Measurements from ENCODE around the gene ZDHHC24.

The ZDHHC24 gene

DNA sequence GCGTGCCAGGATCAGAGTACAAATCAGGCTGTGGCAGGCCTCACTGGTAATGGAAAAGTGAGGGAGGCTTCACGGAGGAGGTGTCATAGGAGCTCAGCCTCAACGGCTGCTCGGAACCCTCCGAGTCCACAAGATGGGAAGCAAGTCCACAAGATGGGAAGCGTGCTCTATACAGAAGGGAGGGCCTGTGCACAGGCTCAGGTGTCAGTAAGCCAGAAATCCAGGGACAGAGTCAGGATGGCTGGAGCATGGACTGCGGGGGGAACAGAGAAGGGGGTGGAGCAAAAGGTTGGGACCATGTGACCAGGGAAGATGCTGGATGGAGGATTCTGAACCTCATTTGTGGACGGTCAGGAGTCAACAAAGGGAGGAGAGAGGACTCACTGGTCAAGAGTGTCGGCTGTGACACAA, 69.0 kb downstream of the ZDHHC24 start:
- no peak overlapping the region for H3K4me3 ChIP-seq (ENCODE audit: low read depth, low read length)
- TF ChIP-seq, protein P1, sequence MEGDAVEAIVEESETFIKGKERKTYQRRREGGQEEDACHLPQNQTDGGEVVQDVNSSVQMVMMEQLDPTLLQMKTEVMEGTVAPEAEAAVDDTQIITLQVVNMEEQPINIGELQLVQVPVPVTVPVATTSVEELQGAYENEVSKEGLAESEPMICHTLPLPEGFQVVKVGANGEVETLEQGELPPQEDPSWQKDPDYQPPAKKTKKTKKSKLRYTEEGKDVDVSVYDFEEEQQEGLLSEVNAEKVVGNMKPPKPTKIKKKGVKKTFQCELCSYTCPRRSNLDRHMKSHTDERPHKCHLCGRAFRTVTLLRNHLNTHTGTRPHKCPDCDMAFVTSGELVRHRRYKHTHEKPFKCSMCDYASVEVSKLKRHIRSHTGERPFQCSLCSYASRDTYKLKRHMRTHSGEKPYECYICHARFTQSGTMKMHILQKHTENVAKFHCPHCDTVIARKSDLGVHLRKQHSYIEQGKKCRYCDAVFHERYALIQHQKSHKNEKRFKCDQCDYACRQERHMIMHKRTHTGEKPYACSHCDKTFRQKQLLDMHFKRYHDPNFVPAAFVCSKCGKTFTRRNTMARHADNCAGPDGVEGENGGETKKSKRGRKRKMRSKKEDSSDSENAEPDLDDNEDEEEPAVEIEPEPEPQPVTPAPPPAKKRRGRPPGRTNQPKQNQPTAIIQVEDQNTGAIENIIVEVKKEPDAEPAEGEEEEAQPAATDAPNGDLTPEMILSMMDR (IDR thresholded peaks at IDR 0.05; ENCODE audit: borderline replicate concordance, insufficient read depth, low read depth, low read length), result no peak

DNA sequence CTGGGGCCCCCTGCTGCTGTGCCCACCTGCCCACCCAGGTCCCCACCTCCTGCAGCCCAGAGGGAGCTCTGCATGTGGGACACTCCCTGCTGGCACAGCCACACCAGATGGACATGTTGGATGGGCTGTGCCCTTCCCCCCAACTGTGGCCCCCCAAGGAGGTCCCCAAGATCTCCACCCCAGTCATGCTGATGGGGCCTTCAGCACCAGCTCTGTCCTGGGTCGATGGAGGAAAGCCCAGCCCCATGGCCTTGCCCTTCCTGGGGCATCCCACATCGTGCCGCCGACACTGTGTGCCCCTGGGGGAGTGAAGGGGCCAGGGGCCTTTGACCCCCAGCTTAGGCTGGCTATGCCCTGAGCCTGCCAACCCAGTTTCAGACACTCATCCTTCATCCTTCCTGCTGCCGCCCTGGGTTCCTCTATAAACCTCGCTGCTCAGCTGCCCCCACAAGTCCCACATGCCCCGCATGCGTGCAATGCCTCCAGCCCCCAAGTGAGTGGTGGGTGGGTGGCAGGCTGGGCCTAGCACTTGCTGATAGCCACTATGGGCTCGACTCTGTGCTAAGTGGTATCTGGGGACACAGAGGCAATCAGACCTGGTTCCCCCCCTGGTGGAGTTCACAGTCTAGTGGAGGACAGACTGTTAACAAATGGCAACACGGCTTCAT, 69.5 kb downstream of the ZDHHC24 start:
- TF ChIP-seq, protein P1 (IDR thresholded peaks at IDR 0.05; ENCODE audit: borderline replicate concordance, insufficient read depth, low read depth, low read length), result no peak
- H3K4me3 ChIP-seq (ENCODE audit: low read depth, low read length), result no peak overlapping the region

DNA sequence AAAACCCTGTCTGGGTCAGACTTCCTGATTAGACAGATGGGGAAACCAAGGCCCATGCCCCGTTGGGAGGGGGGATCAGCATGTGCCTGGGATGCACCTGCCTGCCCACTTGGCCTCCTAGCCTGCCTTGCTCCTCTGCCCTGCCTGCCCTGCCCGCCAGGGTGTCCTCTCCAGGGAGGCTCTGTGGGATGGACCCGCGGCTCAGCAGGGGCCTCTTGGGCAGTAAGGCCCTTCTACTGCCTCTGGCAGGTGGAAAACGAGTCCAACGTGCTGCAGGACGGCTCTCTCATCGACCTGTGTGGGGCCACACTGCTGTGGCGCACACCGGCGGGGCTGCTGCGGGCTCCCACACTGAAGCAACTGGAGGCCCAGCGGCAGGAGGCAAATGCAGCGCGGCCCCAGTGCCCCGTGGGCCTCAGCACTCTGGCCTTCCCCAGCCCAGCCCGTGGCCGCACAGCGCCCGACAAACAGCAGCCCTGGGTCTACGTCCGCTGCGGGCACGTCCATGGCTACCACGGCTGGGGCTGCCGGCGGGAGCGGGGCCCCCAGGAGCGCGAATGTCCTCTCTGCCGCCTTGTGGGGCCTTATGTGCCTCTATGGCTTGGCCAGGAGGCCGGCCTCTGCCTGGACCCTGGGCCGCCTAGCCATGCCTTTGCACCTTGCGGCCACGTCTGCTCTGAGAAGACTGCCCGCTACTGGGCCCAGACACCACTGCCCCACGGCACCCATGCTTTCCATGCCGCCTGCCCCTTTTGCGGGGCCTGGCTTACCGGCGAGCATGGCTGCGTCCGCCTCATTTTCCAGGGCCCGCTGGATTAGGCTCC, 70.3 kb downstream of the ZDHHC24 start:
- no peak overlapping the region for H3K4me3 ChIP-seq (ENCODE audit: low read depth, low read length)
- TF ChIP-seq, protein P1 (IDR thresholded peaks at IDR 0.05; ENCODE audit: borderline replicate concordance, insufficient read depth, low read depth, low read length), result no peak

DNA sequence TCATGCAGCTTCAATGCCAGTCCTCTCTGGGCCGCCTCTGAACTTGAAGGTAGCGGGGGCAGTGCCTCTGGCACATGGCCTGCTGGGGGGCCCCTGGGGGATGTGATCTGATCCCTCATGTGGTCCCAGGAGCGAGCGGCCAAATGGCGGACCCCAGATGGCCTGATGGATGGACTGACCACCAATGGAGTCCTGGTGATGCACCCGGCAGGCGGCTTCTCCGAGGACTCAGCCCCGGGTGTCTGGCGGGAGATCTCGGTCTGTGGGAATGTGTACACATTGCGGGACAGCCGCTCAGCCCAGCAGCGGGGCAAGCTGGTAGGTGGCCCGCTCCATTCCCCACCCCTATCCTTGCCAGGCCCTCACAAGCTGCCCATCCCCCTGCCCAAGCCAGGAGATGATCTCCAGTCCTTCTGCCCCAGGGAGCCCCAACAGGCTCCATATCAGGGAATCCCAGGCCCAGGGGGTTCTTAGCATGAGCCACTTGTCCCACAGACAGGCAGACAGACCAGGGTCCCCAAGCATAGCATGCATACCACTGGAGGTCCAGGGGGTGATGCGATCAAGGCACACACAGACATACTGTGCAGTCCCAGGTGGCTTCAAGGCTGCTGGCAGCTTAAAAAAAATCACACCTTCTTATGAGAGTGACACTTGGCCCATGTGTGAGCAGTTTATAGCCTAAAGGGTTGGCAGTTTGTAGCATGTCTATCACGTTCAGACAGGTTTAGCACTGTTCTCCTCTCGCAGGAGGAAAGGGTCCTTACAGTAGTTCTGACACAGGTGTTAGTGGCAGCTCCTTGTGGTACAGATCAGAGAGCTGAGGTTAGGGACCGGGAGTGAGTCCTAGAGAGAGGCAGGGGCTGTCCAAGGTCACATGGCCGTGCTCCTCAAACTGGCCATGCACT, 72.0 kb downstream of the ZDHHC24 start:
- no peak overlapping the region for H3K4me3 ChIP-seq (ENCODE audit: low read depth, low read length)
- TF ChIP-seq, protein P1 (IDR thresholded peaks at IDR 0.05; ENCODE audit: borderline replicate concordance, insufficient read depth, low read depth, low read length), result no peak

DNA sequence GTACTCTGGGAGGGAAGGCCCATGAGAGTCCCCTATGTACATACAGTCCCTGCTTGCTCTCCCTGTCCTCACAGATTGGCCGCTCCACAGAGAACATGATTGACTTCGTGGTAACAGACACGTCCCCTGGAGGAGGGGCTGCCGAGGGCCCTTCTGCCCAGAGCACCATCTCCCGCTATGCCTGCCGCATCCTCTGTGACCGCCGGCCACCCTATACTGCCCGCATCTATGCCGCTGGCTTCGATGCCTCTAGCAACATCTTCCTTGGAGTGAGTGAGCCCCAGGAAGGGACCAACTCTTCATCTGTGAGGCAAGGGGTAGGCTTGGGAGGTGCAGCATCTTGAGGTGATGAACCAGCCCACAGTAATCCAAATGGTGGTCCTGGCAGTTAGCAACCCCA, 72.7 kb downstream of the ZDHHC24 start:
- H3K4me3 ChIP-seq (ENCODE audit: low read depth, low read length), result no peak overlapping the region
- TF ChIP-seq, protein P1 (IDR thresholded peaks at IDR 0.05; ENCODE audit: borderline replicate concordance, insufficient read depth, low read depth, low read length), result no peak

DNA sequence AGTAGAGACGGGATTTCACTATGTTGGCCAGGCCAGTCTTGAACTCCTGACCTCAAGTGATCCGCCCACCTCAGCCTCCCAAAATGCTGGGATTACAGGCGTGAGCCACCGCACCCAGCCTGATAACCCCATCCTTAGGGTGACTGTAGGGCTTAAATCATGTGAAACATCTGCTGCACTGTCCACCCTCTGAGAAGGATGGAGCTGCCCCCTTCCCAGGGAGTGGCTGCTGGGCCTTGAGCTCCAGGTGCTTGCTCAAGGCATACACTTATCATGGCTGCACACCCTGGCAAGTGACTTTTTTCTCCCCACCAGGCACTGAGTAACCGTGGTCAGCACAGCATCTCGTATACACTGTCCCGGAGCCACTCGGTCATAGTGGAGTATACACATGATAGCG, 73.8 kb downstream of the ZDHHC24 start:
- TF ChIP-seq, protein P1 (IDR thresholded peaks at IDR 0.05; ENCODE audit: borderline replicate concordance, insufficient read depth, low read depth, low read length), result no peak
- H3K4me3 ChIP-seq (ENCODE audit: low read depth, low read length), result no peak overlapping the region

Data from GM12875 (cell line).